Activated CD4-positive, alpha-beta T cell treated with anti-CD3 and anti-CD28 coated beads, Interleukin-2, Interleukin-6, amounts not matched to agents 100 ng/mL and 50 ng/mL, durations not matched to agents 16 hours and 8 hours (primary cell): ENCODE data around the gene IGFBP1.

ENCODE experiments used
- DNase-seq: peaks from one replicate; pipeline ENCODE4 v3.0.0-alpha.2; 2020

Gene IGFBP1

DNA sequence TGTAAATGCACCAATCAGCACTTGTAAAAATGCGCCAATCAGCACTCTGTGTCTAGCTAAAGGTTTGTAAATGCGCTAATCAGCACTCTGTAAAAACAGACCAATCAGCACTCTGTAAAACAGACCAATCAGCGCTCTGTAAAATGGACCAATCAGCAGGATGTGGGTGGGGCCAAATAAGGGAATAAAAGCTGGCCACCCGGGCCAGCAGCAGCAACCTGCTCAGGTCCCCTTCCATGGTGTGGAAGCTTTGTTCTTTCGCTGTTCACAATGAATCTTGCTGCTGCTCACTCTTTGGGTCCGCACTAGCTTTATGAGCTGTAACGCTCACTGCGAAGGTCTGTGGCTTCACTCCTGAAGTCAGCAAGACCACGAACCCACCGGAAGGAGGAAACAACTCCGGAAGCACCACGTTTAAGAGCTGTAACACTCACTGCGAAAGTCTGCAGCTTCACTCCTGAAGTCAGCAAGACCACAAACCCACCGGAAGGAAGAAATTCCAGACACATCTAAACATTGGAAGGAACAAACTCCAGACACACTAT lies 52.0 kb downstream of the IGFBP1 start:
- peak; percentile 58 for DNase-seq

- no peak for DNase-seq
Measured at GRCh38 chr7:45940939-45941338, 52.7 kb downstream of the IGFBP1 start.
